Endothelial cell of umbilical vein (primary cell): ENCODE data around the gene BTN1A1. TPM values are rescaled to one million over a fixed set of nuclear protein-coding genes. Genes with fewer than 3 reads are reported as not detected.
A peak's percentile ranks its signal among the peaks of the same experiment; 100 is the strongest.

Experiments
- BruUV-seq: library from RNA; stranded (reverse); fragments of 400-500 nt; replicated peaks from 2 replicates; lab custom pipeline; 2021; lab: Mats Ljungman, UMichigan
- CTCF ChIA-PET: fragments of 300-600, 350-600 bp; sonication (Branson Sonifier 250); formaldehyde crosslinking; loops from one replicate; lab custom pipeline; 2021; ENCODE audit warnings: antibody characterized with exemption, inconsistent platforms; lab: Charles Lee
- POLR2A ChIA-PET: fragments of 300-600, 350-600 bp; sonication (Branson Sonifier 250); formaldehyde crosslinking; loops from one replicate; lab custom pipeline; 2021; ENCODE audit warnings: antibody characterized with exemption, inconsistent platforms; lab: Charles Lee
- DNase-seq: peaks from one replicate; pipeline ENCODE4 v3.0.0-alpha.2; 2011; ENCODE audit warnings: low read depth, low spot score
- FAIRE-seq: peaks from 2 replicates; lab custom pipeline; 2011; peaks lifted over from hg19 to GRCh38; lab: Jason Lieb, UNC
- H2AFZ ChIP-seq: 2 replicates; pipeline ENCODE4 v1.6.0; 2012; ENCODE audit warnings: low read depth, low read length, control low read depth, inconsistent platforms
- H3K27ac ChIP-seq: 2 replicates; pipeline ENCODE4 v1.5.1; 2011; ENCODE audit warnings: low read depth, mild to moderate bottlenecking, control low read depth, low read length, moderate library complexity; ENCODE audit not compliant: insufficient read depth
- H3K27me3 ChIP-seq, 2 experiments: 2 replicates each; pipeline versions ENCODE4 v1.6.0 to v1.6.1; 2011; ENCODE audit warnings: low read length in 2 of 2, mixed read lengths in 1 of 2; ENCODE audit not compliant: control insufficient read depth in 2 of 2, insufficient read depth in 2 of 2
- H3K36me3 ChIP-seq, 2 experiments: 2 replicates in 1 of 2; 3 replicates in 1 of 2; pipeline ENCODE4 v1.5.1; 2011; ENCODE audit warnings: low read length in 2 of 2, mild to moderate bottlenecking in 1 of 2, moderate library complexity in 1 of 2; ENCODE audit not compliant: control insufficient read depth in 2 of 2, insufficient read depth in 2 of 2; ENCODE audit errors: extremely low read depth in 1 of 2
- H3K4me1 ChIP-seq: 3 replicates; pipeline ENCODE4 v1.5.1; 2011; ENCODE audit warnings: mild to moderate bottlenecking, low read length; ENCODE audit not compliant: control insufficient read depth, insufficient read depth; ENCODE audit errors: extremely low read depth
- H3K4me2 ChIP-seq: 2 replicates; pipeline ENCODE4 v1.6.1; 2011; ENCODE audit warnings: low read length, control low read depth, mixed read lengths; ENCODE audit not compliant: insufficient read depth
- H3K4me3 ChIP-seq, 3 experiments: fragments of 200-600 bp in 1 of 3; sonication (generic), shearing (Covaris generic) in 1 of 3; replicated peaks in 1 of 3; 2 replicates each; pipeline ENCODE4 v1.5.1; 2011 to 2016; ENCODE audit warnings: control low read depth in 3 of 3, low read length in 3 of 3, mild to moderate bottlenecking in 2 of 3, inconsistent platforms in 1 of 3, low read depth in 1 of 3, moderate library complexity in 1 of 3; ENCODE audit not compliant: insufficient read depth in 1 of 3
- H3K79me2 ChIP-seq: 2 replicates; pipeline ENCODE4 v1.6.0; 2012; ENCODE audit warnings: low read length, inconsistent platforms; ENCODE audit not compliant: control insufficient read depth, insufficient read depth
- H3K9ac ChIP-seq: replicated peaks from 2 replicates; pipeline ENCODE3; 2011; ENCODE audit warnings: low read length, control low read depth; ENCODE audit not compliant: insufficient read depth; ENCODE audit errors: extremely low read depth
- H3K9me1 ChIP-seq: replicated peaks from 3 replicates; pipeline ENCODE4 v1.6.0; 2011; ENCODE audit warnings: mild to moderate bottlenecking, low read length; ENCODE audit not compliant: control insufficient read depth, insufficient read depth; ENCODE audit errors: extremely low read depth
- H3K9me3 ChIP-seq: replicated peaks from 2 replicates; pipeline ENCODE4 v1.5.1; 2012; ENCODE audit warnings: low read length, inconsistent platforms; ENCODE audit not compliant: control insufficient read depth, insufficient read depth
- H4K20me1 ChIP-seq: replicated peaks from 2 replicates; pipeline ENCODE3; 2011; ENCODE audit warnings: mild to moderate bottlenecking, low read length; ENCODE audit not compliant: control insufficient read depth, insufficient read depth; ENCODE audit errors: extremely low read depth
- CTCF ChIP-seq, 2 donors: IDR thresholded peaks; 1 replicate in 1 of 2; 2 replicates in 1 of 2; pipeline ENCODE4 v1.5.1; 2011; ENCODE audit warnings: low read length in 2 of 2, mild to moderate bottlenecking in 2 of 2, moderate library complexity in 2 of 2, control low read depth in 1 of 2, inconsistent platforms in 1 of 2, low read depth in 1 of 2; ENCODE audit not compliant: insufficient read depth in 1 of 2; ENCODE audit errors: extremely low read depth in 1 of 2
- EZH2 ChIP-seq: IDR thresholded peaks from 2 replicates; pipeline ENCODE4 v1.6.1; 2012; ENCODE audit warnings: borderline replicate concordance, low read depth, mild to moderate bottlenecking, moderate library complexity, low read length, inconsistent platforms; ENCODE audit not compliant: severe bottlenecking
- FOS ChIP-seq: IDR thresholded peaks from 2 replicates; pipeline ENCODE4 v1.6.1; 2011; ENCODE audit warnings: mild to moderate bottlenecking, low read length, moderate library complexity, borderline replicate concordance; ENCODE audit not compliant: insufficient read depth
- GATA2 ChIP-seq: IDR thresholded peaks from 2 replicates; pipeline ENCODE4 v1.7.0; 2011; ENCODE audit warnings: low read depth, mild to moderate bottlenecking, moderate library complexity, mixed read lengths, low read length; ENCODE audit not compliant: insufficient read length, insufficient read depth
- JUN ChIP-seq: IDR thresholded peaks from 2 replicates; pipeline ENCODE4 v1.6.1; 2011; ENCODE audit warnings: borderline replicate concordance, low read depth; ENCODE audit not compliant: insufficient read length, insufficient read depth
- MAX ChIP-seq: IDR thresholded peaks from 2 replicates; pipeline ENCODE4 v1.6.1; 2011; ENCODE audit not compliant: insufficient read depth, insufficient read length
- MYC ChIP-seq: IDR thresholded peaks from one replicate; pipeline ENCODE4 v1.6.1; 2011; ENCODE audit warnings: mild to moderate bottlenecking, low read depth, low read length
- POLR2A ChIP-seq: IDR thresholded peaks from 2 replicates; pipeline ENCODE4 v1.6.1; 2012; ENCODE audit warnings: low read depth, mild to moderate bottlenecking, control low read depth, low read length
- POLR2AphosphoS5 ChIP-seq: IDR thresholded peaks from 2 replicates; pipeline ENCODE4 v1.6.1; 2012; ENCODE audit warnings: low read depth, mild to moderate bottlenecking, control low read depth, low read length, moderate library complexity; ENCODE audit not compliant: insufficient read depth
- dilution Hi-C: fragments of 300-500 bp; cut with MboI; formaldehyde crosslinking; loops from one replicate; pipeline ENCODE4 v1.15.0; 2019; ENCODE audit warnings: low sequenced_read_pairs; ENCODE audit not compliant: extremely low pct_ligation_motif_present
- intact Hi-C: fragments of 100-400 bp; cut with micrococcal nuclease; formaldehyde crosslinking; loops from one replicate; pipeline ENCODE4 v1.10.0; 2022
- polyA plus RNA-seq, 4 experiments: library from polyadenylated mRNA; depleted of rRNA in 3 of 4; stranded (reverse) in 3 of 4; unstranded in 1 of 4; fragments of >200 nt; gene quantifications; 2 replicates each; pipeline versions ENCODE4 v1.2.1 to v1.2.3, GENCODE V29; 2011 to 2012; ENCODE audit warnings: missing spikeins in 1 of 4
- total RNA-seq: library from RNA; stranded (reverse); gene quantifications from 2 replicates; pipeline ENCODE4 v1.2.3, GENCODE V29; 2021

The BTN1A1 gene
- total and polyA plus RNA-seq, 2 donors (not counting 3 experiments of a cell fraction or from before 2014, with no cell fraction given): not detected

GRCh38 chr6:26536571-26537159 lies 36.6 kb downstream of the BTN1A1 start:
- dilution Hi-C loops: loop anchor here (25.0 kb wide), 1 partner anchor 199 kb away; no protein-coding TSS in a partner anchor
- H3K27ac ChIP-seq: peak overlapping the region; percentile 85
- FAIRE-seq (no peak), DNase-seq (peak; percentile 58)
- no TSS peak for BruUV-seq
- H3K4me1 ChIP-seq: peaks cover 21% of the 10 kb centered on the region
- H3K9ac ChIP-seq: peak overlapping the region; percentile 77
- peak overlapping the region; percentile 100 for H2AFZ ChIP-seq
- H3K36me3 ChIP-seq: no peaks in the 10 kb centered on the region
- H3K4me2 ChIP-seq: peak overlapping the region; percentile 61
- H3K9me1 ChIP-seq: no peaks in the 10 kb centered on the region
- H3K79me2 ChIP-seq: peaks cover 21% of the 10 kb centered on the region
- ChIA-PET CTCF (interaction anchor here (1.0 to 3.7 kb wide), 7 partner anchors 15 to 256 kb away, joined by 3 to 42 read pairs (median 10); no protein-coding TSS in a partner anchor), POLR2A (no interaction called here)
- H3K9me3 ChIP-seq: no peaks in the 10 kb centered on the region
- H3K4me3 ChIP-seq: peak overlapping the region; percentile 60 to 87 (median 82)
- no peak for TF ChIP-seq MAX
- TF ChIP-seq JUN: no peak
- no peak for TF ChIP-seq GATA2
- TF ChIP-seq CTCF (IDR thresholded peaks at IDR 0.05; ENCODE audit: extremely low read depth in 1 of 2, insufficient read depth in 1 of 2, low read depth in 1 of 2, low read length in 2 of 2): no peak
- no peak for TF ChIP-seq EZH2
- no peak for TF ChIP-seq POLR2AphosphoS5
- no peak for TF ChIP-seq POLR2A
- no peak for TF ChIP-seq FOS
- no peak for TF ChIP-seq MYC
- no peaks in the 10 kb centered on the region for H4K20me1 ChIP-seq
- H3K27me3 ChIP-seq: no peaks in the 10 kb centered on the region
- intact Hi-C loops: loop anchor here (1.0 kb wide), 4 partner anchors 15 to 225 kb away; no protein-coding TSS in a partner anchor
